ENCODE data around the gene MAFF.

DNA sequence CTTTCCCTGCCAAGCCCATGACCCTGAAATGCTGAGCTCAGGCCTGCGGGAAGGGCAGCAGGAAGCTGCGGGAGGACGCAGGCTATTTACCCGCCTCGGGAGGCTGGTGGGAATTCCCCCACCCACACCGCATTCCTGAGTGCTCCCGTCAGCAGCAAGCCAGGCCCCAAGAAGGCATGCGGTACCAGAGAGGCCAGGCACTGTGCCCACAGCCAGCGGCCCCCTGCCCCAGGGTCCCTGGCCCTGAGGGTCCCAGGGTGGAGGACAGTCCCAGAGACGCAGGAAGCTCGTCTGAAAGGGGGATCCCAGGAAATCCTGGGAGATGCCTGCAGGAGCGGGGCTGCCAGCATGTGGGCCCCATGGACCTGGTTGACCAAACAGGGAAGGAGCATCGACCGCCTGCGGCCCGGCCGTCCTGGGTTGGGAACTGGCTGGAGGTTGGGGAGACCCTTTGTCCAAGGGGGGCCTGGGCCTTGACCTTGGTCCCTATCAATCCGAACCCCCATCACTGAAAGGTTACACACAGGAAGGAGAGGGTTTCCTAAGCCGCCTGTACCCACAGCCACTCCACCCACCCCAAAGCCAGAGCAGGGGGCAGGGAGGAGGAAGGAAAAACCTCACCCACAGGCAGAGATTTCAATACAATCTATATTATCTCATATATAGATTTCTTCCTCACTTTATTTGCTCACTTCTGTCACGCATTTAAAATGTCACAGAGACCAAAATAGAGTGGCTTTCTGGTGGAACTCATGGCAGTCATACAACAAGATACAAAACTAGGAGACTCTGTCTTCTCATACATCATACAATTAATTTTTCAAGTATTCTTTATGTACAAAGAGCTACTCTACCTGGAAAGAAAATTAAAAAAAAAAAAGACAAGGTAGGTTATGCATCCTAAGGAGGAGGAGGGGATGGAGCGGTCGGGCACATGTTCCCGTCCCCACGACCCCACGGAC is 17.1 kb downstream of the MAFF start:
- TF ChIP-seq EZH2 (IDR thresholded peaks at IDR 0.05) (no peak), POLR2AphosphoS5 (IDR thresholded peaks at IDR 0.05; ENCODE audit: borderline replicate concordance, low read depth, low read length) (no peak)

Data from SK-N-MC (cell line).